NOMO-1 treated with dmso at 0.1 percent for 144 hours (cell line): ENCODE data around the gene SPR.

Experiments used
- DNase-seq: peaks from one replicate; lab custom pipeline; 2025; ENCODE audit not compliant: unreplicated experiment; lab: John Stamatoyannopoulos, UW

The SPR gene

GRCh38 chr2:72915320-72915906 is 28.2 kb downstream of the SPR start:
- no peak for DNase-seq

GRCh38 chr2:72915907-72916742 is 28.9 kb downstream of the SPR start:
- DNase-seq = no peak

GRCh38 chr2:72916743-72917137 is 29.5 kb downstream of the SPR start:
- no peak for DNase-seq

- DNase-seq = no peak
Observed at GRCh38 chr2:72917138-72917876, 30.1 kb downstream of the SPR start, which contains the start of gene EMX1. Gene EMX1 (plus strand): TSS chr2:72917519. CDS start chr2:72917853, 334 bp downstream.

- no peak for DNase-seq
Observed at GRCh38 chr2:72917877-72918553, 30.8 kb downstream of the SPR start.

GRCh38 chr2:72919414-72920317 is 32.5 kb downstream of the SPR start:
- no peak for DNase-seq

GRCh38 chr2:72920318-72921087 is 33.3 kb downstream of the SPR start:
- DNase-seq = no peak

GRCh38 chr2:72921088-72921851 is 34.1 kb downstream of the SPR start:
- DNase-seq = no peak

GRCh38 chr2:72921853-72922252 is 34.6 kb downstream of the SPR start:
- no peak for DNase-seq

GRCh38 chr2:72923833-72924352 is 36.7 kb downstream of the SPR start:
- no peak for DNase-seq

GRCh38 chr2:72924353-72925240 is 37.4 kb downstream of the SPR start:
- no peak for DNase-seq

GRCh38 chr2:72925328-72925943 is 38.2 kb downstream of the SPR start:
- DNase-seq = no peak

- DNase-seq = no peak
Observed at GRCh38 chr2:72926368-72926767, 39.2 kb downstream of the SPR start.

- no peak for DNase-seq
Observed at GRCh38 chr2:72926811-72927465, 39.7 kb downstream of the SPR start.

GRCh38 chr2:72927619-72928550 is 40.7 kb downstream of the SPR start:
- no peak for DNase-seq

- no peak for DNase-seq
Observed at GRCh38 chr2:72929010-72929409, 41.8 kb downstream of the SPR start.
